Brain microvascular endothelial cell (primary cell): ENCODE data around the gene ENTREP3.
"Not testable (repeated sequence)": the region's sequence is repeated elsewhere in the genome, so short reads cannot be mapped to it uniquely, and the experiment has no call there.

ENCODE experiments used
- DNase-seq: peaks from one replicate; pipeline ENCODE4 v3.0.0-alpha.2; 2020
- H3K27ac ChIP-seq: fragments of 250-450 bp; sonication (Bioruptor Pico); 2 replicates; pipeline ENCODE4 v1.5.1; 2020; ENCODE audit warnings: mild to moderate bottlenecking, moderate library complexity
- H3K27me3 ChIP-seq: fragments of 250-450 bp; sonication (Bioruptor Pico); replicated peaks from 2 replicates; pipeline ENCODE4 v1.5.1; 2020; ENCODE audit warnings: mild to moderate bottlenecking
- H3K36me3 ChIP-seq: fragments of 250-450 bp; sonication (Bioruptor Pico); replicated peaks from 2 replicates; pipeline ENCODE4 v1.5.1; 2020; ENCODE audit warnings: mild to moderate bottlenecking
- H3K4me3 ChIP-seq: 2 replicates; pipeline ENCODE4 v1.5.1; 2011; ENCODE audit warnings: low read depth, mild to moderate bottlenecking, control low read depth, low read length, moderate library complexity
- CTCF ChIP-seq: IDR thresholded peaks from 2 replicates; pipeline ENCODE4 v1.5.1; 2011; ENCODE audit warnings: low read depth, mild to moderate bottlenecking, moderate library complexity, low read length, control low read depth, inconsistent platforms; ENCODE audit errors: missing control alignments
- in situ Hi-C: cut with HindIII; loops from 2 replicates; pipeline ENCODE4 v1.10.0; 2017; ENCODE audit warnings: low sequenced_read_pairs, low pct_ligation_motif_present

ENTREP3 gene

GRCh38 chr1:155293086-155293749, 37.9 kb upstream of the ENTREP3 start:
- in situ Hi-C loops, result no loop called here

GRCh38 chr1:155291006-155291405, 35.7 kb upstream of the ENTREP3 start:
- H3K27me3 ChIP-seq, result peaks cover 24% of the 10 kb centered on the region
- in situ Hi-C loops, DNase-seq, H3K36me3 ChIP-seq, H3K4me3 ChIP-seq, H3K27ac ChIP-seq: not testable (repeated sequence)

More at GRCh38 chr1:155293086-155293749, 37.9 kb upstream of the ENTREP3 start:
- no peak overlapping the region for H3K27ac ChIP-seq
- no peak for DNase-seq
- H3K36me3 ChIP-seq, result no peaks in the 10 kb centered on the region
- TF ChIP-seq CTCF, result no peak
- no peak overlapping the region for H3K4me3 ChIP-seq
- peaks cover 31% of the 10 kb centered on the region for H3K27me3 ChIP-seq

- TF ChIP-seq CTCF, result no peak
- Histone ChIP-seq H3K27me3 (no peaks in the 10 kb centered on the region), H3K4me3 (no peak overlapping the region), H3K36me3 (no peaks in the 10 kb centered on the region), H3K27ac (no peak overlapping the region)
- DNase-seq, result no peak
- in situ Hi-C loops, result no loop called here
These were observed 32.8 kb upstream of the ENTREP3 start for GRCh38 chr1:155287987-155288543.

GRCh38 chr1:155286544-155286943, 31.3 kb upstream of the ENTREP3 start:
- H3K27me3 ChIP-seq, result no peaks in the 10 kb centered on the region
- no peak overlapping the region for H3K4me3 ChIP-seq
- no peak for TF ChIP-seq CTCF
- H3K36me3 ChIP-seq, result no peaks in the 10 kb centered on the region
- in situ Hi-C loops, result no loop called here
- no peak overlapping the region for H3K27ac ChIP-seq
- no peak for DNase-seq

GRCh38 chr1:155285631-155286044, 30.4 kb upstream of the ENTREP3 start:
- no peak for DNase-seq
- no peak for TF ChIP-seq CTCF

GRCh38 chr1:155285063-155285462, 29.8 kb upstream of the ENTREP3 start:
- H3K27me3 ChIP-seq, result no peaks in the 10 kb centered on the region

More at GRCh38 chr1:155285631-155286044, 30.4 kb upstream of the ENTREP3 start:
- in situ Hi-C loops, result no loop called here
- Histone ChIP-seq H3K4me3 (no peak overlapping the region), H3K27me3 (no peaks in the 10 kb centered on the region), H3K27ac (no peak overlapping the region), H3K36me3 (no peaks in the 10 kb centered on the region)

More at GRCh38 chr1:155285063-155285462, 29.8 kb upstream of the ENTREP3 start:
- no peak for DNase-seq
- in situ Hi-C loops, result no loop called here
- Histone ChIP-seq H3K27ac (no peak overlapping the region), H3K4me3 (no peak overlapping the region), H3K36me3 (no peaks in the 10 kb centered on the region)
- TF ChIP-seq CTCF, result no peak
